GM10266 (cell line): ENCODE data around the gene NCOR2.

Experiments
- DNase-seq: peaks from one replicate; pipeline ENCODE4 v3.0.0; 2012; ENCODE audit errors: extremely low spot score
- CTCF ChIP-seq: IDR thresholded peaks from 2 replicates; pipeline ENCODE4 v1.5.1; 2012; ENCODE audit warnings: mild to moderate bottlenecking, low read depth; ENCODE audit not compliant: control insufficient read depth, insufficient read depth; ENCODE audit errors: missing control alignments

NCOR2 gene

GRCh38 chr12:124566997-124567672 lies at the start of gene NCOR2:
TSS of gene NCOR2 (minus strand) at chr12:124567612. CDS start at chr12:124495251, 72,361 bp downstream.
- peak; percentile 80 for DNase-seq
- no peak for TF ChIP-seq CTCF

GRCh38 chr12:124616394-124617221 lies 49.2 kb upstream of the NCOR2 start:
- no peak for TF ChIP-seq CTCF
- no peak for DNase-seq

- TF ChIP-seq CTCF = no peak
- DNase-seq = no peak
Measured at GRCh38 chr12:124614512-124615292, 47.3 kb upstream of the NCOR2 start.

- no peak for DNase-seq
- no peak for TF ChIP-seq CTCF
Measured at GRCh38 chr12:124613151-124613585, 45.8 kb upstream of the NCOR2 start.

- no peak for TF ChIP-seq CTCF
- no peak for DNase-seq
Measured at GRCh38 chr12:124612410-124612680, 44.9 kb upstream of the NCOR2 start.

- TF ChIP-seq CTCF = no peak
- DNase-seq = no peak
Measured at GRCh38 chr12:124611559-124612409, 44.4 kb upstream of the NCOR2 start.
